HG03460 (cell line): ENCODE results near the gene NHS.

Experiments used
- ATAC-seq: cut with Tn5 transposase; IDR thresholded peaks from one replicate; pipeline ENCODE4 v1.9.1; 2021; ENCODE audit not compliant: unreplicated experiment

The NHS gene

DNA sequence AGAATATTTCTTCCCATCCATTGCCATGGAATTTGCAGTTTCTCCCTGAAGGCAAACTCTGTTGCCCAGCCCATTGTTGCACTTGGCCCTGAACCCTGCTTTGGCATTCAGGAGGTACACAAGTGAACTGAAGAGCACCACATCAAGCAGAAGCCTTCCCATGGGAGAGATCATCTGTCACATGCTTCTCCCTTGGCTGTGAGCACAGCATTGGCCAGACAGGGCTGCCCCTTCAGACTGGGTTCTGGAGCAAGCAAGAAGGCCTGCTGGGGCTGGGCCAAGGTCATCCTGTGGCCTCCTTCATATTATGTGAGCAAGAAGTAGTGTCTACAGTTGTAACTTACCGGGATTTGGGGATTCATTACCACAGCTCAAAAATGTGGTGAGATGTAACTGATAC lies 385.0 kb downstream of the NHS start:
- no peak for ATAC-seq

DNA sequence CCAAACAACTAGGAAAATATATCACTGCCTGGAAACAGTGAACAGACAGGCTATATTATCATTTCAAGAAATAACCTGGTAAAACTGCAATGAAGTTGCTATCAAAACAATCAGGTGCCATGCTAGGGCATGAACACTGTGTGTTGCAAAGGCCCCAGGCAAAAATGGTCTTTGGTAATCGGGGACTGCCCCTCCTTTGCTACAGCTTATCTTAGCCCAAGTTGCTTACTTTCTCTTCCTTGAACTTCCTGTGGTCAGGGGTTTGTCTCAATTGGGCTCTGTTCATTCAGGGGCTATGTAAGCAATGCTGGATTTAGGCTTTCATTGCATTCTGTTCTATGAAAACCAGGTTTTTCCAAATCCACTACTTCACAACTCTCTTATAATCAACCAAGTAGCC lies 392.7 kb downstream of the NHS start:
- ATAC-seq, result no peak

DNA sequence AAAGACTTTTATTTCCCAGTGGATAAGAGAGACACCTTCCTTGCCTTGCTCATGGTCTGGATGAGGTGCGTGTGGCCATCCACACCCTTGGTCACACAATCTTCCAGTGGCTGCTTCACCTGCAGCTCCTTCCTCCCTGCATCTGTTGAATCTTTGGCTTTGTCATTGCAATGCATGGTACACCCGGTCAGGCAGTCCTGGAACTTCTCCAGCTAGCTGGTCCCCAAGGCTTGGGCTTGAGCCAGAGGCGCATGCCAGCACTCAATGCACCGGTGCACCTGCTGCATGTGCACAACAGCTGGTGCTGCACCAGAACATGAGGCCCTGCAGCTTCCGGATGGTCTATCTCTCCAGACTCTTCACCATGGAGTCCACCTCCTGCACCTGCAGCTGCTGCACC lies 394.0 kb downstream of the NHS start:
- ATAC-seq, result no peak

DNA sequence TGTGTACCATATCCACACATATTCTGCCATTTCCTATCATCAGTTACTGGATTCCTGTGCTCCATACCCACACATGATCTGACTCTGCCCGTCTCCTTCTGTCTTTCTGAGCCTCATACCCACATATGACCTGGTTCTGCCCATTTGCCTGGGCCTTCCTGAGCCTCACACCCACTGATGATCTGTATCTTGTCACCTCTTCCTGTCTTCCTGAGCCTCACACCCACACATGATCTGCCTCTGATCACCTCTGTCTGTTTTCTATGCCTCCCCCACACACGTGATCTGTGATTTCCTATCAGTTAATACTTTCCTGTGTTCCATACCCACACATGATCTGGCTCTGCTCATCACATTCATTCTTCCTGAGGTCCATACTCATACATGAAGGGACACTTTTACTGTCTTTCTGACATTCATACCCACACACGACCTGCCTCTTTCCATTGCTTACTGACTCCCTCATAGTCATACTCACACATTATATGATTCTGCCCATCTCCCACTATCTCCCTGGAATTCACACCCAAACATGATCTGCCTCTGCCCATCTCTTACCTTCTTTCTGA lies 394.8 kb downstream of the NHS start:
- ATAC-seq, result no peak

DNA sequence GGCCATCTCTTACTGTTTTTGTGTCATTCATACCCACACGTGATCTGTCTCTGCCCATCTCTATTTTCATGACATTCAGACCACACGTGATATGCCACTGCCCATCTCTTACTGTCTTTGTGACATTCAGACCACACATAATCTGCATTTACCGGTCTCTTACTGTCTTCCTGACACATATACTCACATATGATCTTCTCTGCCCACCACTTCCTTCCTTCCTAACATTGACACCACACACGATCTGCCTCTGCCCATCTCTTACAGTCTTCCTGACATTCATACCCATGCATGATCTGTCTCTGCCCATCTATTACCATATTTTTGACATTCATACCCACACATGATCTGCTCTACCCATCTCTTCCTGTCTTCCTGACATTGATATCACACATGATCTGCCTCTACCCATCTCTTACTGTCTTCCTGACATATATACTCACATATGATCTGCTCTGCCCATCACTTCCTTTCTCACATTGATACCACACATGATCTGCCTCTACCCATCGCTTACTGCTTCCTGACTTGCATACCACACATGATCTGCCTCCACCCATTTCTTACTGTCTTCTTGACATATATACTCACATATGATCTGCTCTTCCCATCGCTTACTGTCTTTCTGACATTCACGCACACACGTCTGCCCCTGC lies 398.3 kb downstream of the NHS start:
- no peak for ATAC-seq

DNA sequence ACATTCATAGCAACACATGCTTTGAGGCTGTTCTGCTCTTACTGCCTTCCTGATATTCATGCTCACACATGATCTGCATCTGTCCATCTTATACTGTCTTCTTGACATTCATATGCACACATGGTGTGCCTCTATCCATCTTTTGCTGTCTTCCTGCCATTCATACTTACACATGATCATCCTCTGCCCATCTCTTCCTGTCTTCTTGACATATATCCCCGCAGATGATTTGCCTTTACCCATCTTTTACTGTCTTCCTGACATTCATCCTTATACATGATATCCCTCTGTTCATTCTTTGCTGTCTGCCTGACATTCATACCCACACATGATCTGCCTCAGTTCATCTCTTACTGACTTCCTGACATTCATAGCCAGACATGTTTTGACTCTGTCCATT lies 399.1 kb downstream of the NHS start:
- no peak for ATAC-seq

DNA sequence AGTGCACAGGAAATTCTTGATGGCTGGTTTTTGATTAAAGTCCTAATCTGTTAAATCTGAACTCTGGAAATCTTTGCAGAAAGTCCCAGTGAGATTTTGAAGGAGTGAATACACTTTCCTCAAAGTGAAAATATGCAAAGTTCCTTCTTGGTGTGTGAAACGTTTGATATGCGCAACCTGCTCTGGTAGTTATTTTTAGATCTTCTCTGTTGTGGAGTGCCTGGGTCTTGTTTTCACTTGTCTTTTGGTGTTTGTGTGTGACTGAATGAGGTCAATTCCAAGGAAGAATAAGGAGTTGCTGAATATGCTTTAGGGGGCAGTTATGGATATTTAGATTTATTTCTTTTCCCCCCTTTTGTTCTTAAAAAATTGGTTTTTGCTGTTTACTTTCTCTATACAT lies 404.0 kb downstream of the NHS start:
- ATAC-seq, result no peak

DNA sequence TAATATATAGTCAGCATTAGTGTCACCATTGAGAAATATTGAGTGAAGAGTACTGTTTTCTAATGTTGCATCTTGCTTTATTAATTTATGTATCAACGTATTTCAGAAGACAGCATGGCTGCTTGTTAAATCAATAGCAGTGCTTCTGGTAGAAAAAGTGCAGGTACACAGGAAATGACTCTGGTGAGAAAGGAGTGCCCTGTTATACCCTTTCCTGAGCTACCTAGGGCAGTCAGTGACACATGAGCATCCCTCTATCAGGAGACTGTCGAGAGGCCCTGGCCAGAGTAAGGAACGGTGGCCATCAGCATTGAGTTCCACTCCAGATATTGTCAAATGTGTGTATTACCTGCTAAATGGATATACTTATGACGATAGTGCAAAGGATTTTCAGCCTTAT lies 404.4 kb downstream of the NHS start:
- no peak for ATAC-seq
